KMS-11 (cell line): ENCODE results near the gene CRTAP.

Experiments used
- H2AFZ ChIP-seq: fragments of 200-600 bp; sonication (generic); 2 replicates; pipeline ENCODE4 v1.6.1; 2016; ENCODE audit warnings: antibody characterized with exemption, mixed run types, low read depth
- H3K27ac ChIP-seq: fragments of 200-600 bp; sonication (generic); 2 replicates; pipeline ENCODE4 v1.6.1; 2016; ENCODE audit warnings: mild to moderate bottlenecking, mixed run types
- H3K27me3 ChIP-seq: fragments of 200-600 bp; sonication (generic); 2 replicates; pipeline ENCODE4 v1.6.1; 2017; ENCODE audit warnings: mild to moderate bottlenecking, low read depth, mixed run types, moderate library complexity; ENCODE audit not compliant: insufficient read depth
- H3K36me3 ChIP-seq: fragments of 200-600 bp; sonication (generic); 2 replicates; pipeline ENCODE4 v1.6.1; 2017; ENCODE audit warnings: mild to moderate bottlenecking, mixed run types; ENCODE audit not compliant: insufficient read depth
- H3K4me1 ChIP-seq: fragments of 200-600 bp; sonication (generic); 2 replicates; pipeline ENCODE4 v1.6.1; 2016; ENCODE audit warnings: mild to moderate bottlenecking, low read depth, mixed run types; ENCODE audit not compliant: poor library complexity, severe bottlenecking
- H3K4me2 ChIP-seq: fragments of 200-600 bp; sonication (generic); 2 replicates; pipeline ENCODE4 v1.7.0; 2016; ENCODE audit warnings: mild to moderate bottlenecking, mixed run types
- H3K4me3 ChIP-seq: fragments of 200-600 bp; sonication (generic); IDR thresholded peaks from 2 replicates; pipeline ENCODE4 v1.6.1; 2017; ENCODE audit warnings: low read depth, low read length, mixed read lengths; ENCODE audit not compliant: insufficient read depth
- H3K79me2 ChIP-seq: fragments of 200-600 bp; sonication (generic); 2 replicates; pipeline ENCODE4 v1.6.1; 2016; ENCODE audit warnings: low read depth, mixed run types; ENCODE audit not compliant: insufficient read depth
- H3K9ac ChIP-seq: fragments of 200-600 bp; sonication (generic); 2 replicates; pipeline ENCODE4 v1.6.1; 2016; ENCODE audit warnings: mild to moderate bottlenecking, mixed run types
- H4K20me1 ChIP-seq: fragments of 200-600 bp; sonication (generic); 2 replicates; pipeline ENCODE4 v1.6.1; 2016; ENCODE audit warnings: mild to moderate bottlenecking, mixed run types; ENCODE audit not compliant: insufficient read depth
- TF ChIP-seq, protein P1 (sequence below): fragments of 200-600 bp; sonication (generic); conservative IDR thresholded peaks from 2 replicates; pipeline ENCODE4 v1.6.1; 2017; ENCODE audit warnings: low read depth, mild to moderate bottlenecking, antibody characterized with exemption, low read length, moderate library complexity, mixed read lengths

Gene CRTAP

DNA sequence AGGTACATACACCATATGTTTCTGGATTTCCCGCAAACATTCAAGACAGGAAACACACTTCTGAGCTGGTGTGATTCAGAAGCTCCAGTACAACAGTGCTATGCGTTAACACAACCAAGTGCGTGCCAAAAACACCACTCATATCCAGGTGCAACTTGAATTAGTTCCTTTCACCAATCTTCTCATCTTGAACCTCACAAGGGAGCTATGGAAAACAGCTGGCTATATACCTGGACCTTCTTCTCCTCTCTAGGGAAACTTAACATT lies 73.5 kb downstream of the CRTAP start:
- Histone ChIP-seq H3K9ac (no peak overlapping the region), H3K36me3 (no peaks in the 10 kb centered on the region), H3K27ac (no peak overlapping the region), H3K4me3 (no peak overlapping the region), H3K4me1 (no peaks in the 10 kb centered on the region), H3K79me2 (no peaks in the 10 kb centered on the region), H3K27me3 (no peaks in the 10 kb centered on the region), H3K4me2 (no peak overlapping the region), H4K20me1 (no peaks in the 10 kb centered on the region), H2AFZ (no peak overlapping the region)
- TF ChIP-seq, protein P1, sequence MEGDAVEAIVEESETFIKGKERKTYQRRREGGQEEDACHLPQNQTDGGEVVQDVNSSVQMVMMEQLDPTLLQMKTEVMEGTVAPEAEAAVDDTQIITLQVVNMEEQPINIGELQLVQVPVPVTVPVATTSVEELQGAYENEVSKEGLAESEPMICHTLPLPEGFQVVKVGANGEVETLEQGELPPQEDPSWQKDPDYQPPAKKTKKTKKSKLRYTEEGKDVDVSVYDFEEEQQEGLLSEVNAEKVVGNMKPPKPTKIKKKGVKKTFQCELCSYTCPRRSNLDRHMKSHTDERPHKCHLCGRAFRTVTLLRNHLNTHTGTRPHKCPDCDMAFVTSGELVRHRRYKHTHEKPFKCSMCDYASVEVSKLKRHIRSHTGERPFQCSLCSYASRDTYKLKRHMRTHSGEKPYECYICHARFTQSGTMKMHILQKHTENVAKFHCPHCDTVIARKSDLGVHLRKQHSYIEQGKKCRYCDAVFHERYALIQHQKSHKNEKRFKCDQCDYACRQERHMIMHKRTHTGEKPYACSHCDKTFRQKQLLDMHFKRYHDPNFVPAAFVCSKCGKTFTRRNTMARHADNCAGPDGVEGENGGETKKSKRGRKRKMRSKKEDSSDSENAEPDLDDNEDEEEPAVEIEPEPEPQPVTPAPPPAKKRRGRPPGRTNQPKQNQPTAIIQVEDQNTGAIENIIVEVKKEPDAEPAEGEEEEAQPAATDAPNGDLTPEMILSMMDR = no peak

DNA sequence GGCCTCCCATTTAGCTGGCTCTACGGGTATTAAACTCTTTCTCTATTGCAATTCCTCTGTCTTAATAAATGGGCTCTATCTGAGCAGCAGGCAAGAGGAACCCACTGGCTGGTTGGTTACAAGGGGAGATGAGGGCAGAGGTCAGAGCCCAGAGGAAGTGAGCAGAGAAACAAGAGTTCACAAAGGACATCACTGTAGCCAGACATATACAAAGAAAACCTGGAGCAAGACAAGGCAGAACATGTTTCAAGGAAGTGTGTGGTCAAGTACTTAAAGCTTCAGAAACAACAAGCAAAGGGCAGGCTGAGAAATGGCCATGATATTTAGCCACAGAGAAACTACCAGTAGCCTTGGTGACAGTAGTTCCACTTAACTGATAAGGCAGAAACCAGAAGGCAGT lies 80.5 kb downstream of the CRTAP start:
- TF ChIP-seq, protein P1 = no peak
- H3K4me1 ChIP-seq = no peaks in the 10 kb centered on the region

DNA sequence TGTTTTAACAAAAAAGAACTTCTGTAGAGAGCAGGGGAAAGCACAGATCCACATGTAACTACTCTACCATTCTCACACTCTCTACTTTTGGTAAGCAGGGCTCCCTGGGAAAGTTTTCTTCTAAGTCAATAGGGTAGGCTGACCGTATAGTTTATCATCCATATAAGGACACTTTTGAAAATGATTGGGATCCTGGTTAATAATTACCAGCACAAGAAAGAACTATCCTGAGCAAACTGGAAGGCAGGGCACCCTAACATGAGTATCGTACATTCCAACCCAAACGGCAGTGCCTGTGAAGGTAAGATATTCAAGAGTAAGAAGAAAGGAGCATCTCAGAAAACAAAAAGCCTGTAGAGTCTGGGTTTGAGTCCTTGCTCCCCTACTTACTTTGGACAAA lies 82.7 kb downstream of the CRTAP start:
- H2AFZ ChIP-seq = no peak overlapping the region
- no peaks in the 10 kb centered on the region for H3K79me2 ChIP-seq
- no peaks in the 10 kb centered on the region for H4K20me1 ChIP-seq
- no peaks in the 10 kb centered on the region for H3K27me3 ChIP-seq
- no peaks in the 10 kb centered on the region for H3K4me1 ChIP-seq
- H3K36me3 ChIP-seq = no peaks in the 10 kb centered on the region
- H3K27ac ChIP-seq = no peak overlapping the region
- H3K9ac ChIP-seq = no peak overlapping the region
- no peak overlapping the region for H3K4me2 ChIP-seq
- TF ChIP-seq, protein P1 = no peak
- no peak overlapping the region for H3K4me3 ChIP-seq

More for the DNA sequence above, 80.5 kb downstream of the CRTAP start:
- Histone ChIP-seq H3K9ac (no peak overlapping the region), H4K20me1 (no peaks in the 10 kb centered on the region), H3K4me2 (no peak overlapping the region), H3K27me3 (no peaks in the 10 kb centered on the region), H3K27ac (no peak overlapping the region), H3K36me3 (no peaks in the 10 kb centered on the region), H3K79me2 (no peaks in the 10 kb centered on the region), H3K4me3 (no peak overlapping the region), H2AFZ (no peak overlapping the region)
